BE2C (cell line): Measurements from ENCODE around the gene DYRK3.

Experiments
- DNase-seq: peaks from one replicate; pipeline ENCODE4 v3.0.0-alpha.2; 2020
- H3K27me3 ChIP-seq: fragments of 250-450 bp; sonication (Bioruptor Pico); 2 replicates; pipeline ENCODE4 v1.5.1; 2020; ENCODE audit warnings: mild to moderate bottlenecking
- H3K36me3 ChIP-seq: fragments of 250-450 bp; sonication (Bioruptor Pico); 2 replicates; pipeline ENCODE4 v1.5.1; 2020; ENCODE audit warnings: mild to moderate bottlenecking
- H3K4me1 ChIP-seq: fragments of 250-450 bp; sonication (Bioruptor Pico); 2 replicates; pipeline ENCODE4 v1.5.1; 2020
- H3K4me3 ChIP-seq: 2 replicates; pipeline ENCODE4 v1.5.1; 2011; ENCODE audit warnings: low read depth, low read length
- H3K9me3 ChIP-seq: fragments of 250-450 bp; sonication (Bioruptor Pico); 2 replicates; pipeline ENCODE4 v1.5.1; 2020
- TF ChIP-seq, protein P1 (sequence below): IDR thresholded peaks from 2 replicates; pipeline ENCODE4 v1.5.1; 2012; ENCODE audit warnings: mild to moderate bottlenecking, low read depth, low read length

The DYRK3 gene

DNA sequence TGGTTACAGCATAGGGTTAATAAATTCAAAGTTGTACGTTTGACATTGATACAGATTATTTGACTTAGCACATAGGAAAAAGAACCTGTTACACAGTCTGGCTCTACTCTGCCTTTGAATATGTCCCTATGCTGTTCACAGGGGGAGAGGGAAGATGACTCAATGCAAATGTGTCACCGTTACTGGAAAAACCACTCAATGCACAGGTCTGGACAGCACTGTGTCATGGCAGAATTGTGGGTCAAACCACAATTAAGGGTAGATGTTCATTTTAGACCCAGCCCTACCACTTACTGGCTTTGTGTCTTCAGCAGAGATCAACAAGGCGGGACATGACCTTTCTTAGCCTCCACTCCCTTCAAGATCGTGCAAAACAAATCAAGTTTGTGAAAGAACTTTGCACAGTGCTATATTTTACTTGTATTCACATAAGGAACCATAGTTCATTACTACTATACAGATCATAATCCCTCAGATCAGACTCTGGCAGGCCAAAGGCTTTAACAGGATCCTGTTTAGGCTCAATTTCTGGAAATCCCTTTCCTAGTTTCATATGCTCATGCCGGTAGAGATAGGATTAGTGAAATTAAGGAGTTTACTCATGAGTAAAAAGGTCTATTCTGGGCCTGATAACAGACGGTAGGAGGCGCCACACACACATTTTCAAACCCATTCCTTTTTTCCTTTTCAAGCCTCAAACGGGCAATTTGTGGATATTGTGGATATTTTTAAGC is 45.1 kb upstream of the DYRK3 start:
- no peak for DNase-seq

DNA sequence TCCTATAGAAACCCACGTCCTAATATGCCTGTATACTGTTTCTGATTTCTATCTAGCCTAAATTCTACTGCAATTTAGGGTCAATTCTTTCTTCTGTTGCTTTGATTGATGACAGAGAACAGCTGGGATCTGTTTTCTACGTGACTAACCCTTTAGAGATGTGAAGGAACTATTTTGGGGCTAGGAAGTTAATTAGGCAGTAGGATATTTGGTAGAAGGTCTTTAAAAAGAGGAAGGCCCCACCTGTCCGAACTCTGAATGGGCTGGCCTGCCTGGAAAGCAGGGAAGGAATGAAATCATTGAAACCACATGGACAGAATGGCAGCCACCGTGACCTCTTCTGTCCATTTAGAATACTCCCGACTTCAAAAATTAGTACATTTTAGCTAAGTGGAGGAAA is 44.1 kb upstream of the DYRK3 start:
- TF ChIP-seq, protein P1, sequence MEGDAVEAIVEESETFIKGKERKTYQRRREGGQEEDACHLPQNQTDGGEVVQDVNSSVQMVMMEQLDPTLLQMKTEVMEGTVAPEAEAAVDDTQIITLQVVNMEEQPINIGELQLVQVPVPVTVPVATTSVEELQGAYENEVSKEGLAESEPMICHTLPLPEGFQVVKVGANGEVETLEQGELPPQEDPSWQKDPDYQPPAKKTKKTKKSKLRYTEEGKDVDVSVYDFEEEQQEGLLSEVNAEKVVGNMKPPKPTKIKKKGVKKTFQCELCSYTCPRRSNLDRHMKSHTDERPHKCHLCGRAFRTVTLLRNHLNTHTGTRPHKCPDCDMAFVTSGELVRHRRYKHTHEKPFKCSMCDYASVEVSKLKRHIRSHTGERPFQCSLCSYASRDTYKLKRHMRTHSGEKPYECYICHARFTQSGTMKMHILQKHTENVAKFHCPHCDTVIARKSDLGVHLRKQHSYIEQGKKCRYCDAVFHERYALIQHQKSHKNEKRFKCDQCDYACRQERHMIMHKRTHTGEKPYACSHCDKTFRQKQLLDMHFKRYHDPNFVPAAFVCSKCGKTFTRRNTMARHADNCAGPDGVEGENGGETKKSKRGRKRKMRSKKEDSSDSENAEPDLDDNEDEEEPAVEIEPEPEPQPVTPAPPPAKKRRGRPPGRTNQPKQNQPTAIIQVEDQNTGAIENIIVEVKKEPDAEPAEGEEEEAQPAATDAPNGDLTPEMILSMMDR, result no peak
- Histone ChIP-seq H3K9me3 (no peaks in the 10 kb centered on the region), H3K4me3 (no peak overlapping the region), H3K36me3 (peaks cover 46% of the 10 kb centered on the region), H3K27me3 (no peaks in the 10 kb centered on the region), H3K4me1 (no peaks in the 10 kb centered on the region)
- DNase-seq, result no peak

More for the DNA sequence above, 45.1 kb upstream of the DYRK3 start:
- Histone ChIP-seq H3K4me3 (no peak overlapping the region), H3K4me1 (no peaks in the 10 kb centered on the region), H3K9me3 (no peaks in the 10 kb centered on the region), H3K27me3 (no peaks in the 10 kb centered on the region), H3K36me3 (peaks cover 36% of the 10 kb centered on the region)
- TF ChIP-seq, protein P1, result peak; percentile 32

DNA sequence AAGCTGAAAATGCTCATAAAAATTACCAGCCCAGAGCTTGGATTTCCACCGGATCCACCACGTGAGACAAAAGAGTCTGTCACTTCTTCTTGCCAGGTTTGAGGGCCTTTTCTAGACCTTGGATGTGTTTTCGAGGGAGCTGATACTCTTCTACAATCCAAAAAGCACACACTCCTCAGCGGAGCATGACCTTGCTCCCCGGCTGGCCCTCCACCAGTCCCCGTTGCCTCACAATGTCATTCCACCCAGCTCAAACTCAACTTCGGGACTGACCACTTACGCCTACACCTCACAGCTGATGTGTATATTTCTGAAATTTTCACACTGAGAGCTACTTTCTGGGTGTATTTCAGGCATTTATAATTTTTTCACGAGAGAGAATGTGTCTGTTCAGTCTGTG is 43.6 kb upstream of the DYRK3 start:
- DNase-seq, result no peak
- H3K36me3 ChIP-seq, result peaks cover 49% of the 10 kb centered on the region
- H3K4me1 ChIP-seq, result no peaks in the 10 kb centered on the region
- H3K27me3 ChIP-seq, result no peaks in the 10 kb centered on the region
- TF ChIP-seq, protein P1, result no peak
- no peak overlapping the region for H3K4me3 ChIP-seq
- H3K9me3 ChIP-seq, result no peaks in the 10 kb centered on the region

DNA sequence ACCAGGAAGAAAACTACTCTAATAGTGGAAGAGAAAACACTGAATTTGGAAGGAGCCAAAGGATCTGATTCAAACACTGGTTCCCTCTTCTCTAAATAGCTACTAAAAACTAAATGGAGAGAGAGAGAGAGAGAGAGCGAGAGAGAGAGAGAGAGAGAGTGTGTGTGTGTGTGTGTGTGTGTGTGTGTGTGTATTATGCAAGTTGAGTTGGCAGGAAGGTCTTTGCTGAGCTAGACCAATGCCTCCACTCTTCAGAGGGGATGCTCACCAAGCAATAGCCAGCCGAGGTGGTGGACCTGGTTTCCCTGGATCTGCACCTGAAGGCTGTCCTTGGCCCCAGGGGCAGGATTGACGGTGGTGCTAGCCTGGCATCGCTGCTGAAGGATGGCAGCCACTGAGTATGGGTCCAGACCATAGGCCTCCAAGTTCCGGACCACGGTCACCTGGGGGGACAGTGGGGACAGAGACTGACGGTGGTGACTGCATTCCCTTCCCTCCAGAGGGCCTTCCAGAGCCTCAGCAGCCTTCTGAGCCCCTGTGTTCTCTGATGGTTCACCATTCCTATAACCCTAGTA is 41.9 kb upstream of the DYRK3 start:
- H3K4me3 ChIP-seq, result no peak overlapping the region
- no peaks in the 10 kb centered on the region for H3K9me3 ChIP-seq
- H3K4me1 ChIP-seq, result no peaks in the 10 kb centered on the region
- no peak for DNase-seq
- H3K27me3 ChIP-seq, result no peaks in the 10 kb centered on the region
- TF ChIP-seq, protein P1, result no peak
- H3K36me3 ChIP-seq, result peaks cover 61% of the 10 kb centered on the region

DNA sequence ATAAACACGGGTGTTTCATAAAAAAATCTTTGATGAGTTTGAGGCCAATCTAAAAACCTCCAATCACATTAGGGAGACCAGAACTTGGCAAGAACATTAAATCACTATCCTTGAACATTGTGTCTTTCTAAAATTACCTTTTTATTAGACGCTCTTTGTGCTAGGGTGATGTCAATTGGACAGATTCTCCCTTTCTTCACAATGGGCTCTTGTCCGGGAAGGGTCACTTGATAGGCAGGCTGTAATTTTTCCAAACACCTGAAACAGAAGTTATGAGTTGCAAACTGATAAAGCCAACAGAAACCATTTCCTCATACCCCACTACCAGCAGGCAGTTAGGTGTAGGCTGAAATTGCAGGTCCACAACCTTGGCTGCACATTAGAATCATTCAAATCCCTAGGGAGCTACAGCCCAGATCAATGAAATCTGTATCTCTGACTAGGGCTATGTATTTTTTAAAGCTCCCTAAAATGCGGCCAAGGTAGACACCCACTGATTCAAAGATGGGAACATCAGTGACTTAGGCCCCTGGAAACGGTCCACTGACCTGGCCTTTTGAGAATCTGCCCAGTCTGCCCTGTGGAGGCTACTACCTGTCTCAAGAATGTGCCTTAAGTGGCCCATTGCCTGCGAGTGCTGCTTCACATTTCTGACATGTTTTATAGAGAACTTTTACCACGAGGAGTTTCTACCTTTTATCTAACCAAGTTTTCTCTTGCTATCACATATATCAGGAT is 39.6 kb upstream of the DYRK3 start:
- H3K36me3 ChIP-seq, result peaks cover 73% of the 10 kb centered on the region
- no peak overlapping the region for H3K4me3 ChIP-seq
- DNase-seq, result no peak
- H3K27me3 ChIP-seq, result no peaks in the 10 kb centered on the region
- no peaks in the 10 kb centered on the region for H3K4me1 ChIP-seq
- TF ChIP-seq, protein P1, result no peak
- H3K9me3 ChIP-seq, result no peaks in the 10 kb centered on the region

DNA sequence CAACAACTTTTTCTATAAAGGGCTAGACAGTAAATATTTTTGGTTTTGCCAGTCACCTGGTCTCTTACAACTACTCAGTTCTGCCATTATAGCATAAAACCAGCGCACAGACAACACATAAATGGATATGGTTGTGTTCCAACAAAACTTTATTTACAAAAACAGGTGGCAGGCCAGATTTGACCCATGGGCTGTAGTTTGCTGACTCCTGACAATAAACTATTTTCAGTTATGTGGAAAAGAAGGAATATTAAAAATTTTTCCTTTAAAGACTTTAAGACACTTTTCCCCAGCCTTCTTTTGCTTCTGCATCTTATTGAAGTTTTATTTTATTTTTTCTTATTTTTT is 39.0 kb upstream of the DYRK3 start:
- Histone ChIP-seq H3K9me3 (no peaks in the 10 kb centered on the region), H3K4me3 (no peak overlapping the region), H3K36me3 (peaks cover 73% of the 10 kb centered on the region), H3K4me1 (no peaks in the 10 kb centered on the region), H3K27me3 (no peaks in the 10 kb centered on the region)
- TF ChIP-seq, protein P1, result no peak
- no peak for DNase-seq
